CD14-positive monocyte (primary cell): ENCODE data around the gene SELENOK. TPM values are rescaled to one million over a fixed set of nuclear protein-coding genes. Genes with fewer than 3 reads are reported as not detected.

ENCODE experiments used
- DNase-seq, 3 donors: peaks; one replicate each; pipeline ENCODE4 v3.0.0-alpha.2; 2011 to 2022
- H2AFZ ChIP-seq: 2 replicates; pipeline ENCODE4 v1.6.0; 2012; ENCODE audit warnings: mild to moderate bottlenecking, low read depth, low read length, inconsistent platforms; ENCODE audit not compliant: insufficient read depth, poor library complexity, severe bottlenecking
- H3K27ac ChIP-seq, 2 donors: 1 replicate in 1 of 2; 2 replicates in 1 of 2; pipeline ENCODE4 v1.5.1; 2012 to 2013; ENCODE audit warnings: low read length in 2 of 2, control low read depth in 1 of 2, inconsistent platforms in 1 of 2, low read depth in 1 of 2, mild to moderate bottlenecking in 1 of 2
- H3K27me3 ChIP-seq, 2 donors: one replicate each; pipeline versions ENCODE4 v1.6.0 to v1.6.1; 2011 to 2013; ENCODE audit warnings: low read length in 2 of 2; ENCODE audit not compliant: control insufficient read depth in 2 of 2, insufficient read depth in 2 of 2
- H3K36me3 ChIP-seq, 2 donors: replicated peaks in 1 of 2; 1 replicate in 1 of 2; 2 replicates in 1 of 2; pipeline versions ENCODE4 v1.5.1 to v1.6.1; 2012 to 2013; ENCODE audit warnings: low read length in 2 of 2, control low read depth in 1 of 2, inconsistent platforms in 1 of 2, mild to moderate bottlenecking in 1 of 2; ENCODE audit not compliant: insufficient read depth in 2 of 2, control insufficient read depth in 1 of 2
- H3K4me1 ChIP-seq, 2 donors: 1 replicate in 1 of 2; 2 replicates in 1 of 2; pipeline versions ENCODE4 v1.5.1 to v1.6.1; 2012 to 2013; ENCODE audit warnings: low read length in 2 of 2, control low read depth in 1 of 2, inconsistent platforms in 1 of 2, mild to moderate bottlenecking in 1 of 2, moderate library complexity in 1 of 2; ENCODE audit not compliant: insufficient read depth in 2 of 2, control insufficient read depth in 1 of 2
- H3K4me2 ChIP-seq: replicated peaks from 2 replicates; pipeline ENCODE3; 2012; ENCODE audit warnings: low read length, moderate library complexity, mild to moderate bottlenecking; ENCODE audit not compliant: poor library complexity, severe bottlenecking; ENCODE audit errors: extremely low read depth
- H3K4me3 ChIP-seq, 3 experiments: fragments of 200-600 bp in 1 of 3; sonication (generic) in 1 of 3; replicated peaks in 1 of 3; 1 replicate in 2 of 3; 2 replicates in 1 of 3; pipeline ENCODE4 v1.5.1; 2011 to 2013; ENCODE audit warnings: low read length in 3 of 3, mild to moderate bottlenecking in 3 of 3, control low read depth in 2 of 3, low read depth in 2 of 3, inconsistent platforms in 1 of 3, moderate library complexity in 1 of 3
- H3K79me2 ChIP-seq: 2 replicates; pipeline ENCODE4 v1.6.0; 2012; ENCODE audit warnings: mild to moderate bottlenecking, control low read depth, inconsistent platforms, low read length, moderate library complexity; ENCODE audit not compliant: insufficient read depth
- H3K9ac ChIP-seq: 2 replicates; pipeline ENCODE4 v1.6.0; 2017; ENCODE audit warnings: low read length, mild to moderate bottlenecking; ENCODE audit not compliant: insufficient read depth, poor library complexity, severe bottlenecking
- H3K9me3 ChIP-seq, 2 donors: replicated peaks in 1 of 2; 1 replicate in 1 of 2; 2 replicates in 1 of 2; pipeline versions ENCODE4 v1.5.1 to v1.6.1; 2012 to 2013; ENCODE audit warnings: low read length in 2 of 2, control low read depth in 1 of 2; ENCODE audit not compliant: control insufficient read depth in 1 of 2, insufficient read depth in 1 of 2
- H4K20me1 ChIP-seq: 2 replicates; pipeline ENCODE4 v1.6.0; 2012; ENCODE audit warnings: mild to moderate bottlenecking, low read length, control low read depth, moderate library complexity; ENCODE audit not compliant: insufficient read depth
- H3K27ac Mint-ChIP-seq, 7 donors: one replicate each; pipeline ENCODE4 v1.8.0; 2020; ENCODE audit warnings: mild to moderate bottlenecking in 7 of 7, mixed read lengths in 7 of 7, moderate library complexity in 6 of 7, inconsistent platforms in 2 of 7
- H3K27me3 Mint-ChIP-seq, 3 donors: one replicate each; pipeline ENCODE4 v1.8.0; 2021 to 2022; ENCODE audit warnings: low read depth in 3 of 3, mild to moderate bottlenecking in 3 of 3, mixed read lengths in 3 of 3, moderate library complexity in 3 of 3, inconsistent platforms in 1 of 3
- H3K36me3 Mint-ChIP-seq, 2 donors: one replicate each; pipeline ENCODE4 v1.8.0; 2020; ENCODE audit warnings: mixed read lengths in 2 of 2, inconsistent platforms in 1 of 2, mild to moderate bottlenecking in 1 of 2
- H3K4me1 Mint-ChIP-seq: one replicate; pipeline ENCODE4 v1.8.0; 2020; ENCODE audit warnings: mild to moderate bottlenecking, mixed read lengths
- H3K4me3 Mint-ChIP-seq, 2 donors: one replicate each; pipeline ENCODE4 v1.8.0; 2020; ENCODE audit warnings: mild to moderate bottlenecking in 2 of 2, mixed read lengths in 2 of 2, moderate library complexity in 1 of 2
- H3K9me3 Mint-ChIP-seq, 7 donors: one replicate each; pipeline ENCODE4 v1.8.0; 2020 to 2022; ENCODE audit warnings: mixed read lengths in 7 of 7, mild to moderate bottlenecking in 6 of 7, moderate library complexity in 6 of 7, inconsistent platforms in 2 of 7
- WGBS: methylation state at CpG from one replicate; pipeline ENCODE4 v1.1.5; 2013; ENCODE audit warnings: missing lambda C conversion rate; ENCODE audit not compliant: insufficient coverage; 5-methylcytosine and 5-hydroxymethylcytosine counted together
- intact Hi-C, 2 donors: fragments of 100-400 bp; cut with micrococcal nuclease; formaldehyde crosslinking; loops; one replicate each; pipeline versions ENCODE4 v1.15.0 to v1.15.1; 2023
- polyA plus RNA-seq, 3 donors: library from polyadenylated mRNA; depleted of rRNA in 1 of 3; unstranded in 2 of 3; stranded (reverse) in 1 of 3; fragments of 300-500 nt in 2 of 3; fragments of >200 nt in 1 of 3; fragmentation: Illumina TruSeq in 2 of 3; gene quantifications; 1 replicate in 2 of 3; 2 replicates in 1 of 3; pipeline ENCODE4 v1.2.3, GENCODE V29; 2012 to 2021
- TF ChIP-seq, protein P1 (sequence below): fragments of 200-600 bp; IDR thresholded peaks from one replicate; pipeline ENCODE4 v1.8.0; 2022; ENCODE audit warnings: antibody characterized with exemption, mild to moderate bottlenecking

The SELENOK gene
- polyA plus RNA-seq, 3 donors = 96.4 to 117 (median 105) TPM

DNA sequence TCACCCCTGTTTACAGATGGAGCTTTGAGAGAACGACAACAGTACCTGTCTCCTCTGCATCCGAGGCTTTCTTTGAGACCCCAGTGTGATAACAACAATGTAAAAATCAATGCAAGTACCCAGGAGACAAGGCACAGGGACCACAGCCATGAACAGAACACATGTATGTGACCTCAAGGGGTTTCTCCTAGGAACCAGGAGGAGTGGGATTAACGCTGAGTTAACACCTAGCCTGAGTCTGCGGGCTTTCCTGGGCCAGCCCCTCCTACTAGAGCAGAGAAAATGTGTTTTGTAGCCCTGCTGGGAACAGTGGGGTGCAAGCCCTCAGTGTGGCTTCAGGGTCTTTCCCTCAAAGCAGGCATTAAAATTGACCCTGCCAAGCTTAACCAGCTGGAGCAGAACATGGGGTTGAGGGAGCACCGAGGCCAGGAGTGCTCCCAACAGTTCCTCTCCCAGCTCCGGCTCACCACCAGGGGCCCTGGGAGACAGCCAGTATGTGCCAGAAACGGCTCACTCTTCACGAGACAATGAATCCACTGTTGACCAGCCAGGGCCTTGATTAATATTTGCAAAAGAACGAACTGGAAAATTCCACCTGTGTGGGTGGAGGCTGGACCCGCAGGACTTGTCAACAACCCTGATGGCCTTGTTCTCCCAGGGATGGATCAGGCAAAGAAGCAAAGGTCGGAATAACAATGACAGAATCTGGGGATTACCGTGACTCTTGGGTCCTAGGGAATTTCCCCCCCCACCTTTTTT, 49.0 kb downstream of the SELENOK start:
- Histone ChIP-seq H2AFZ (no peak overlapping the region), H3K27ac (no peak overlapping the region), H3K27me3 (peaks cover 21 to 45% of the 10 kb centered on the region in 2 donors), H4K20me1 (no peaks in the 10 kb centered on the region), H3K4me2 (no peak overlapping the region), H3K79me2 (no peaks in the 10 kb centered on the region), H3K36me3 (no peaks in the 10 kb centered on the region), H3K4me3 (no peak overlapping the region), H3K9ac (no peak overlapping the region), H3K4me1 (peaks cover 8 to 14% of the 10 kb centered on the region in 2 donors), H3K9me3 (peaks cover 0 to 8% of the 10 kb centered on the region in 2 donors)
- TF ChIP-seq, protein P1, sequence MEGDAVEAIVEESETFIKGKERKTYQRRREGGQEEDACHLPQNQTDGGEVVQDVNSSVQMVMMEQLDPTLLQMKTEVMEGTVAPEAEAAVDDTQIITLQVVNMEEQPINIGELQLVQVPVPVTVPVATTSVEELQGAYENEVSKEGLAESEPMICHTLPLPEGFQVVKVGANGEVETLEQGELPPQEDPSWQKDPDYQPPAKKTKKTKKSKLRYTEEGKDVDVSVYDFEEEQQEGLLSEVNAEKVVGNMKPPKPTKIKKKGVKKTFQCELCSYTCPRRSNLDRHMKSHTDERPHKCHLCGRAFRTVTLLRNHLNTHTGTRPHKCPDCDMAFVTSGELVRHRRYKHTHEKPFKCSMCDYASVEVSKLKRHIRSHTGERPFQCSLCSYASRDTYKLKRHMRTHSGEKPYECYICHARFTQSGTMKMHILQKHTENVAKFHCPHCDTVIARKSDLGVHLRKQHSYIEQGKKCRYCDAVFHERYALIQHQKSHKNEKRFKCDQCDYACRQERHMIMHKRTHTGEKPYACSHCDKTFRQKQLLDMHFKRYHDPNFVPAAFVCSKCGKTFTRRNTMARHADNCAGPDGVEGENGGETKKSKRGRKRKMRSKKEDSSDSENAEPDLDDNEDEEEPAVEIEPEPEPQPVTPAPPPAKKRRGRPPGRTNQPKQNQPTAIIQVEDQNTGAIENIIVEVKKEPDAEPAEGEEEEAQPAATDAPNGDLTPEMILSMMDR = no peak
- no peak for DNase-seq
- H3K9me3 Mint-ChIP-seq = peaks cover 0 to 8% (median 1%) of the 10 kb centered on the region in 7 donors
- H3K27me3 Mint-ChIP-seq = peaks cover 53 to 59% (median 57%) of the 10 kb centered on the region in 3 donors
- peak overlapping the region in 1 of 2 donors; percentile 33 for H3K4me3 Mint-ChIP-seq
- 94% methylated on average over 10 of the region's 12 CpGs for WGBS
- no peak overlapping the region for H3K27ac Mint-ChIP-seq
- H3K36me3 Mint-ChIP-seq = peaks cover 2 to 3% of the 10 kb centered on the region in 2 donors
- peaks cover 9% of the 10 kb centered on the region for H3K4me1 Mint-ChIP-seq
- intact Hi-C loops = no loop called here

DNA sequence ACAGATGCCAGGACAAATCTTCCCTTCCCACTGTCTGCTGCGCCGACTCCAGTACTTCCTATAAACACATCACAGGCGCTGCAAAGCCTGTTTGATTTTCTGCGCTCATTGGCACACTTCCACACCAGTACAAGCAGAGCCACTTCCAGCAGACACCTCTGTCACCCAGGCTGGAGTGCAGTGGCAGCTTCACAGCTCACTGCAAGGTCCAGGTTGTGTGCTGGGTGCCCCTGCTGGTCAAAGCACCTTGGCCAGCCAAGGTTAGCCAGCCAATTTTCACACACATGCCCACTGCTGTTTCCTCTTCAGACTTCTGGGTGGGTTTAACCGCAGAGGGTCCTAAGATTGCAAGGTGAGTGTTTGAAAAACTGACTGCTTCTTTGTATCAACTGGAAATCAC, 50.4 kb downstream of the SELENOK start:
- Mint-ChIP-seq H3K36me3 (peaks cover 2 to 3% of the 10 kb centered on the region in 2 donors), H3K4me1 (peaks cover 7% of the 10 kb centered on the region), H3K27ac (no peak overlapping the region), H3K9me3 (peaks cover 0 to 6% (median 0%) of the 10 kb centered on the region in 7 donors), H3K4me3 (no peak overlapping the region), H3K27me3 (peaks cover 41 to 46% (median 45%) of the 10 kb centered on the region in 3 donors)
- Histone ChIP-seq H3K27ac (no peak overlapping the region), H3K4me3 (no peak overlapping the region), H3K27me3 (peaks cover 10 to 32% of the 10 kb centered on the region in 2 donors), H2AFZ (no peak overlapping the region), H3K36me3 (no peaks in the 10 kb centered on the region), H3K4me2 (no peak overlapping the region), H3K4me1 (peaks cover 4 to 10% of the 10 kb centered on the region in 2 donors), H3K9me3 (no peaks in the 10 kb centered on the region), H3K79me2 (no peaks in the 10 kb centered on the region), H3K9ac (no peak overlapping the region), H4K20me1 (no peaks in the 10 kb centered on the region)
- intact Hi-C loops = no loop called here
- DNase-seq = no peak
- TF ChIP-seq, protein P1 = no peak
- 87% methylated on average over 4 of the region's 5 CpGs for WGBS
